ENCODE measurements around the gene FBXL2. TPM values are rescaled to one million over a fixed set of nuclear protein-coding genes. Genes with fewer than 3 reads are reported as not detected.
"Not testable (repeated sequence)": the region's sequence is repeated elsewhere in the genome, so short reads cannot be mapped to it uniquely, and the experiment has no call there.

FBXL2 gene
- total and polyA plus RNA-seq, 4 donors = 34.1 to 50.6 (median 47.7) TPM

GRCh38 chr3:33312361-33312760 is 35.1 kb downstream of the FBXL2 start:
- Histone ChIP-seq H3K4me1 (ENCODE audit: control insufficient read depth, insufficient read depth, low read length) (no peaks in the 10 kb centered on the region), H3K4me3 (ENCODE audit: low read depth, low read length) (no peak overlapping the region), H3K9me3 (ENCODE audit: control insufficient read depth, insufficient read depth, low read length) (peaks cover 3% of the 10 kb centered on the region), H3K27ac (ENCODE audit: low read depth, low read length) (no peak overlapping the region), H3K36me3 (ENCODE audit: control insufficient read depth, insufficient read depth, low read length) (no peaks in the 10 kb centered on the region), H3K27me3 (ENCODE audit: control insufficient read depth, insufficient read depth, low read length) (no peaks in the 10 kb centered on the region)
- WGBS (ENCODE audit: insufficient coverage) = no CpG with 5 or more reads among the region's 2 CpGs
- DNase-seq (ENCODE audit: low read depth in 4 of 6, low spot score in 6 of 6) = no peak

DNA sequence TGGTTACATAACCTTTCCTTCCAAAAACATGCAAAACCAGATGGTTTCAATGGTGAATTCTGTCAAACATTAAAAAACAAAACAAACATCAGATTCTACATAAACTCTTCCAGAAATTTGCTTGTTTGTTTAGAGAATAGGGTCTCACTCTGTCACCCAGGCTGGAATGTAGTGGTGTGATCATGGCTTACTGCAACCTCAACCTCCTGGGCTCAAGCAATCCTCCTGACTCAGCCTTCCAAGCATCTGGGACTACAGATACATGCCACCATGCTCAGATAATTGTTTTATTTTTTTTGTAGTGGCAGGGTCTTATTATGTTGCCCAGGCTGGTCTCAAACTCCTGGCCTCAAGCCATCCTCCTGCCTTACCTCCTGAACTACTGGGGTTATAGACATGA is 36.1 kb downstream of the FBXL2 start:
- Histone ChIP-seq H3K36me3 (ENCODE audit: control insufficient read depth, insufficient read depth, low read length) (no peaks in the 10 kb centered on the region), H3K4me1 (ENCODE audit: control insufficient read depth, insufficient read depth, low read length) (no peaks in the 10 kb centered on the region), H3K9me3 (ENCODE audit: control insufficient read depth, insufficient read depth, low read length) (peaks cover 3% of the 10 kb centered on the region), H3K4me3 (ENCODE audit: low read depth, low read length) (no peak overlapping the region), H3K27ac (ENCODE audit: low read depth, low read length) (no peak overlapping the region), H3K27me3 (ENCODE audit: control insufficient read depth, insufficient read depth, low read length) (no peaks in the 10 kb centered on the region)
- no peak for DNase-seq (ENCODE audit: low read depth in 4 of 6, low spot score in 6 of 6)

- H3K9me3 ChIP-seq (ENCODE audit: control insufficient read depth, insufficient read depth, low read length) = peaks cover 3% of the 10 kb centered on the region
- no peaks in the 10 kb centered on the region for H3K4me1 ChIP-seq (ENCODE audit: control insufficient read depth, insufficient read depth, low read length)
- no peak overlapping the region for H3K27ac ChIP-seq (ENCODE audit: low read depth, low read length)
- H3K27me3 ChIP-seq (ENCODE audit: control insufficient read depth, insufficient read depth, low read length) = no peaks in the 10 kb centered on the region
- no peak for DNase-seq (ENCODE audit: low read depth in 4 of 6, low spot score in 6 of 6)
- no peaks in the 10 kb centered on the region for H3K36me3 ChIP-seq (ENCODE audit: control insufficient read depth, insufficient read depth, low read length)
- H3K4me3 ChIP-seq (ENCODE audit: low read depth, low read length) = no peak overlapping the region
Observed at GRCh38 chr3:33314993-33315392, 37.8 kb downstream of the FBXL2 start.

GRCh38 chr3:33315826-33316225 is 38.6 kb downstream of the FBXL2 start:
- DNase-seq (ENCODE audit: low read depth in 4 of 6, low spot score in 6 of 6) = no peak
- Histone ChIP-seq H3K27ac (ENCODE audit: low read depth, low read length) (no peak overlapping the region), H3K27me3 (ENCODE audit: control insufficient read depth, insufficient read depth, low read length) (no peaks in the 10 kb centered on the region), H3K9me3 (ENCODE audit: control insufficient read depth, insufficient read depth, low read length) (no peaks in the 10 kb centered on the region), H3K4me3 (ENCODE audit: low read depth, low read length) (no peak overlapping the region), H3K36me3 (ENCODE audit: control insufficient read depth, insufficient read depth, low read length) (no peaks in the 10 kb centered on the region), H3K4me1 (ENCODE audit: control insufficient read depth, insufficient read depth, low read length) (no peaks in the 10 kb centered on the region)
- WGBS (ENCODE audit: insufficient coverage) = no CpG with 5 or more reads among the region's 2 CpGs

GRCh38 chr3:33317963-33318709 is 40.9 kb downstream of the FBXL2 start:
- H3K27ac ChIP-seq (ENCODE audit: low read depth, low read length) = no peak overlapping the region
- no peaks in the 10 kb centered on the region for H3K4me1 ChIP-seq (ENCODE audit: control insufficient read depth, insufficient read depth, low read length)
- no peak for DNase-seq (ENCODE audit: low read depth in 4 of 6, low spot score in 6 of 6)
- H3K4me3 ChIP-seq (ENCODE audit: low read depth, low read length) = no peak overlapping the region
- peaks cover 2% of the 10 kb centered on the region for H3K36me3 ChIP-seq (ENCODE audit: control insufficient read depth, insufficient read depth, low read length)
- no CpG with 5 or more reads among the region's 4 CpGs for WGBS (ENCODE audit: insufficient coverage)
- H3K9me3 ChIP-seq (ENCODE audit: control insufficient read depth, insufficient read depth, low read length) = no peaks in the 10 kb centered on the region
- H3K27me3 ChIP-seq (ENCODE audit: control insufficient read depth, insufficient read depth, low read length) = no peaks in the 10 kb centered on the region

DNA sequence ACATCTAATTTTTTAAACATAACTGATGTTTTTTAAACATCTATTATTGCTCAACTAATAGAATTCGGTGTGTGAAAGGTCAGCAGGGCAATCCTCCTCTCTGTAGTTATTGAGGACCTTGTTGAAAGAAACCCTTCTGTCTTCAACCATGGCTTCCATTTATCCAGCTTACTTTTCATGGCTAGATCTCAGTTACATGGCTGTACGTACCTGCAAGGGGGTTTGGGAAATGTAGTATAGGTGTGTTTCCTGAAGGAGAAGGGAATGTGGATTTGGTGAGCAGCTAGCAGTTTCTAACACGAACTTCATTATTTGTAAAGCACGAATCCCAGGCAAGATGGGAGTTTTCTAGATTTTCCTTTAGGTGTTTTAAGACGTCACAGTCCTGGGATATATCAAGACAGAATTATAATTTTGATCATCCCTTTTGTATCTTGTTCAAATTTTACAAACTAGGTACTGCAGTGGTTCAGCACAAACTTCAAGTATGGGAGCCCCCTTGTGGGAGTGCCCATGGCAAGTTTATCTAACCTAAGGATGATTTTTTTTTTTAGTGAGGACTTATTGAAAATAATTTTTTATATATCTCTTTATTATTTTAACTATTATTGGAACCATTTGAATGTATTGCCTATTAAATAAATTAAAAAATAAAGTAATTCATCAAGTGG is 41.6 kb downstream of the FBXL2 start:
- WGBS (ENCODE audit: insufficient coverage) = 86% methylated on average over 1 of the region's 5 CpGs

GRCh38 chr3:33322412-33322811 is 45.2 kb downstream of the FBXL2 start:
- WGBS (ENCODE audit: insufficient coverage) = 100% methylated on average over 1 of the region's 1 CpG
- no peak overlapping the region for H3K4me3 ChIP-seq (ENCODE audit: low read depth, low read length)
- H3K9me3 ChIP-seq (ENCODE audit: control insufficient read depth, insufficient read depth, low read length) = no peaks in the 10 kb centered on the region
- H3K4me1 ChIP-seq (ENCODE audit: control insufficient read depth, insufficient read depth, low read length) = no peaks in the 10 kb centered on the region
- DNase-seq (ENCODE audit: low read depth in 4 of 6, low spot score in 6 of 6) = no peak
- no peak overlapping the region for H3K27ac ChIP-seq (ENCODE audit: low read depth, low read length)
- no peaks in the 10 kb centered on the region for H3K27me3 ChIP-seq (ENCODE audit: control insufficient read depth, insufficient read depth, low read length)
- H3K36me3 ChIP-seq (ENCODE audit: control insufficient read depth, insufficient read depth, low read length) = peaks cover 2% of the 10 kb centered on the region

More for the DNA sequence above, 41.6 kb downstream of the FBXL2 start:
- no peak overlapping the region for H3K4me3 ChIP-seq (ENCODE audit: low read depth, low read length)
- H3K27ac ChIP-seq (ENCODE audit: low read depth, low read length) = no peak overlapping the region
- no peak for DNase-seq (ENCODE audit: low read depth in 4 of 6, low spot score in 6 of 6)
- no peaks in the 10 kb centered on the region for H3K27me3 ChIP-seq (ENCODE audit: control insufficient read depth, insufficient read depth, low read length)
- no peaks in the 10 kb centered on the region for H3K4me1 ChIP-seq (ENCODE audit: control insufficient read depth, insufficient read depth, low read length)
- H3K36me3 ChIP-seq (ENCODE audit: control insufficient read depth, insufficient read depth, low read length) = peaks cover 2% of the 10 kb centered on the region
- no peaks in the 10 kb centered on the region for H3K9me3 ChIP-seq (ENCODE audit: control insufficient read depth, insufficient read depth, low read length)

DNA sequence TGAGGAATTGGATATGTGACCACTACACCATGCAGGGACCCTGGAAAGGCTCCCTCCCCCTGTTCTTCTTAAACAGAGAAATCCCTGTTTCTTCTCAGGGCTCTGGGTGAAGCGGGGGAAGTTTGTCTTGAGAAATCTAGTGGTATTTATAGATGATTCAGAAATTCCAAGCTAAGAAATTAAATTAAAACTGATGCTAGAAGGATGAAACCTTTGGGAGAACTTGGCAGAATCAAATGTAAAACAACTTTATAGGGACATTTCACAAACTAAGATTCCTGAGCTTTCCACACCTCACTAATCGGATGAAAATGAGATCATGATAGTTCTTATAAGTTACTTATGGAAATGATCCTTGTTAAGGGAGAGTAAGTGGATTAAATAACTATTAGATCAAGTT is 54.2 kb downstream of the FBXL2 start:
- no peaks in the 10 kb centered on the region for H3K36me3 ChIP-seq (ENCODE audit: control insufficient read depth, insufficient read depth, low read length)
- no peak overlapping the region for H3K4me3 ChIP-seq (ENCODE audit: low read depth, low read length)
- H3K27ac ChIP-seq (ENCODE audit: low read depth, low read length) = no peak overlapping the region
- DNase-seq (ENCODE audit: low read depth in 4 of 6, low spot score in 6 of 6) = no peak
- H3K4me1 ChIP-seq (ENCODE audit: control insufficient read depth, insufficient read depth, low read length) = no peaks in the 10 kb centered on the region
- no peaks in the 10 kb centered on the region for H3K27me3 ChIP-seq (ENCODE audit: control insufficient read depth, insufficient read depth, low read length)
- no CpG with 5 or more reads among the region's 2 CpGs for WGBS (ENCODE audit: insufficient coverage)
- peaks cover 2% of the 10 kb centered on the region for H3K9me3 ChIP-seq (ENCODE audit: control insufficient read depth, insufficient read depth, low read length)

- Histone ChIP-seq H3K27ac (ENCODE audit: low read depth, low read length) (no peak overlapping the region), H3K9me3 (ENCODE audit: control insufficient read depth, insufficient read depth, low read length) (peaks cover 5% of the 10 kb centered on the region), H3K4me3 (ENCODE audit: low read depth, low read length) (no peak overlapping the region), H3K4me1 (ENCODE audit: control insufficient read depth, insufficient read depth, low read length) (no peaks in the 10 kb centered on the region), H3K36me3 (ENCODE audit: control insufficient read depth, insufficient read depth, low read length) (no peaks in the 10 kb centered on the region), H3K27me3 (ENCODE audit: control insufficient read depth, insufficient read depth, low read length) (no peaks in the 10 kb centered on the region)
- DNase-seq (ENCODE audit: low read depth in 4 of 6, low spot score in 6 of 6) = no peak
- no CpG with 5 or more reads among the region's 2 CpGs for WGBS (ENCODE audit: insufficient coverage)
Observed at GRCh38 chr3:33334364-33334763, 57.1 kb downstream of the FBXL2 start.

GRCh38 chr3:33338936-33339465 is 61.8 kb downstream of the FBXL2 start:
- not testable (repeated sequence) for DNase-seq (ENCODE audit: low read depth in 4 of 6, low spot score in 6 of 6); H3K9me3 ChIP-seq (ENCODE audit: control insufficient read depth, insufficient read depth, low read length); H3K27me3 ChIP-seq (ENCODE audit: control insufficient read depth, insufficient read depth, low read length); H3K4me3 ChIP-seq (ENCODE audit: low read depth, low read length); H3K27ac ChIP-seq (ENCODE audit: low read depth, low read length); H3K36me3 ChIP-seq (ENCODE audit: control insufficient read depth, insufficient read depth, low read length); H3K4me1 ChIP-seq (ENCODE audit: control insufficient read depth, insufficient read depth, low read length)
